Fibroblast of skin of abdomen (primary cell): ENCODE data around the gene TM2D3.

Experiments
- DNase-seq: peaks from one replicate; pipeline ENCODE4 v3.0.0-alpha.2; 2013

Gene TM2D3

GRCh38 chr15:101620671-101621070 is 31.5 kb downstream of the TM2D3 start:
- peak; percentile 17 for DNase-seq

- DNase-seq, result no peak
These were observed 32.6 kb downstream of the TM2D3 start for GRCh38 chr15:101619615-101619865.

GRCh38 chr15:101618851-101619614 is 33.1 kb downstream of the TM2D3 start:
- DNase-seq, result no peak

GRCh38 chr15:101618076-101618475 is 34.1 kb downstream of the TM2D3 start:
- DNase-seq, result no peak

GRCh38 chr15:101617390-101617965 is 34.7 kb downstream of the TM2D3 start:
- no peak for DNase-seq

- DNase-seq, result peak; percentile 82
These were observed 36.0 kb downstream of the TM2D3 start for GRCh38 chr15:101615986-101616848.

GRCh38 chr15:101615414-101615985 is 36.7 kb downstream of the TM2D3 start:
- DNase-seq, result peak; percentile 46

GRCh38 chr15:101614761-101615160 is 37.4 kb downstream of the TM2D3 start:
- DNase-seq, result peak; percentile 14

- no peak for DNase-seq
These were observed 38.1 kb downstream of the TM2D3 start for GRCh38 chr15:101614001-101614585.

- DNase-seq, result peak; percentile 21
These were observed 38.8 kb downstream of the TM2D3 start for GRCh38 chr15:101613130-101614000.

GRCh38 chr15:101612676-101613075 is 39.5 kb downstream of the TM2D3 start:
- DNase-seq, result no peak

GRCh38 chr15:101611580-101612299 is 40.4 kb downstream of the TM2D3 start:
- no peak for DNase-seq

- no peak for DNase-seq
These were observed 41.2 kb downstream of the TM2D3 start for GRCh38 chr15:101611007-101611406.

- DNase-seq, result no peak
These were observed 41.6 kb downstream of the TM2D3 start for GRCh38 chr15:101610611-101611000.

GRCh38 chr15:101609742-101610610 is 42.2 kb downstream of the TM2D3 start:
- no peak for DNase-seq

GRCh38 chr15:101608201-101608600 is 44.0 kb downstream of the TM2D3 start:
- DNase-seq, result no peak

- no peak for DNase-seq
These were observed 45.1 kb downstream of the TM2D3 start for GRCh38 chr15:101607108-101607507.

- DNase-seq, result no peak
These were observed 47.9 kb downstream of the TM2D3 start for GRCh38 chr15:101604124-101604874.

GRCh38 chr15:101602801-101603200 is 49.4 kb downstream of the TM2D3 start:
- DNase-seq, result no peak
